Fibroblast of mammary gland (primary cell): ENCODE results near the gene DNAH10.

Experiments
- DNase-seq: peaks from one replicate; pipeline ENCODE4 v3.0.0-alpha.2; 2010; ENCODE audit warnings: low read depth
- H3K4me3 ChIP-seq: 2 replicates; pipeline ENCODE4 v1.5.1; 2011; ENCODE audit warnings: low read depth, mild to moderate bottlenecking, low read length, moderate library complexity; ENCODE audit not compliant: control insufficient read depth
- CTCF ChIP-seq: conservative IDR thresholded peaks from 2 replicates; pipeline ENCODE4 v1.5.1; 2011; ENCODE audit warnings: low read depth, low read length, inconsistent platforms; ENCODE audit not compliant: control insufficient read depth, insufficient read depth

Gene DNAH10

GRCh38 chr12:123948401-123948795 lies 186.3 kb downstream of the DNAH10 start:
- H3K4me3 ChIP-seq, result no peak overlapping the region
- DNase-seq, result no peak
- TF ChIP-seq CTCF, result no peak

GRCh38 chr12:123948796-123949769 lies 187.0 kb downstream of the DNAH10 start:
- H3K4me3 ChIP-seq, result no peak overlapping the region
- no peak for TF ChIP-seq CTCF
- no peak for DNase-seq

GRCh38 chr12:123949770-123950165 lies 187.7 kb downstream of the DNAH10 start:
- no peak for TF ChIP-seq CTCF
- no peak overlapping the region for H3K4me3 ChIP-seq
- DNase-seq, result no peak

- no peak for TF ChIP-seq CTCF
- no peak for DNase-seq
- no peak overlapping the region for H3K4me3 ChIP-seq
These were observed 188.6 kb downstream of the DNAH10 start for GRCh38 chr12:123950476-123951349.

GRCh38 chr12:123951467-123951866 lies 189.4 kb downstream of the DNAH10 start:
- TF ChIP-seq CTCF, result no peak
- no peak for DNase-seq

GRCh38 chr12:123952037-123952436 lies 189.9 kb downstream of the DNAH10 start:
- no peak for TF ChIP-seq CTCF
- DNase-seq, result no peak
- no peak overlapping the region for H3K4me3 ChIP-seq

More at GRCh38 chr12:123951467-123951866, 189.4 kb downstream of the DNAH10 start:
- H3K4me3 ChIP-seq, result no peak overlapping the region
